OCI-M1 (cell line): ENCODE data around the gene FLNB.
A peak's percentile ranks its signal among the peaks of the same experiment; 100 is the strongest.

Source experiments
- DNase-seq: peaks from one replicate; lab custom pipeline; 2025; lab: John Stamatoyannopoulos, UW

Gene FLNB

DNA sequence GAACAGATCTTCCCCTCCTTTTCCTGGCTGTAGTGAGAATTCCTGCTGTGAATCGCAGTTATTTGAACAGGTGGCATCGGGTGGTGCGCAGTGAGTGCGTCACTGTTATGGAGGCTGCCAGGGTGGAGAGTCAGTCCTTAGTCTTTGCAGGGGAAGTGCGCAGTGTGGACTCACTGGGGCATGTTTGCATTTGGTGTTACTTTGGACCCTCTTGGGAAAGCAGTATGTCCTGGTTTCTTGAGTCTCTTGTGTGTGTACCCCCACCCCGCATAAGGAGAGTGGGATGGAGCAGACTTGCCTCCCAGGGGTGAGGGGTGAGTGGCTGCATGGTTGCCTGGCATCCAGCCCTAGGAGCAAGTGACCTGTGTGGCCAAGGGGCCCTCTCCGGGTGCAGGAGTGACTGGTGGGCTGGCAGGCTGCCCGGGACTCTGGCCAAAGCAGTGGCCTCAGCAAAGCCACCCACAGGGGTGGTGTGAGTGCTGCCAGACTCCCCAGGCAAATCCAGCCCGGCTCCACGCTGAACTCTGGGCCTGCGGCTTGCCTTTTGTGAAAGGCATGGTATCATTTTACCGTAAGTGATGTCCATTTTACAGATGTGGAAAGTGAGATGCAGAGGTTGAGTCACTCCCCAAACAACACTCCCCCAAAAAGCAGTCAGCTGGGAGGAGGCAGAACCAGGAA lies 156.1 kb downstream of the FLNB start:
- DNase-seq: no peak

DNA sequence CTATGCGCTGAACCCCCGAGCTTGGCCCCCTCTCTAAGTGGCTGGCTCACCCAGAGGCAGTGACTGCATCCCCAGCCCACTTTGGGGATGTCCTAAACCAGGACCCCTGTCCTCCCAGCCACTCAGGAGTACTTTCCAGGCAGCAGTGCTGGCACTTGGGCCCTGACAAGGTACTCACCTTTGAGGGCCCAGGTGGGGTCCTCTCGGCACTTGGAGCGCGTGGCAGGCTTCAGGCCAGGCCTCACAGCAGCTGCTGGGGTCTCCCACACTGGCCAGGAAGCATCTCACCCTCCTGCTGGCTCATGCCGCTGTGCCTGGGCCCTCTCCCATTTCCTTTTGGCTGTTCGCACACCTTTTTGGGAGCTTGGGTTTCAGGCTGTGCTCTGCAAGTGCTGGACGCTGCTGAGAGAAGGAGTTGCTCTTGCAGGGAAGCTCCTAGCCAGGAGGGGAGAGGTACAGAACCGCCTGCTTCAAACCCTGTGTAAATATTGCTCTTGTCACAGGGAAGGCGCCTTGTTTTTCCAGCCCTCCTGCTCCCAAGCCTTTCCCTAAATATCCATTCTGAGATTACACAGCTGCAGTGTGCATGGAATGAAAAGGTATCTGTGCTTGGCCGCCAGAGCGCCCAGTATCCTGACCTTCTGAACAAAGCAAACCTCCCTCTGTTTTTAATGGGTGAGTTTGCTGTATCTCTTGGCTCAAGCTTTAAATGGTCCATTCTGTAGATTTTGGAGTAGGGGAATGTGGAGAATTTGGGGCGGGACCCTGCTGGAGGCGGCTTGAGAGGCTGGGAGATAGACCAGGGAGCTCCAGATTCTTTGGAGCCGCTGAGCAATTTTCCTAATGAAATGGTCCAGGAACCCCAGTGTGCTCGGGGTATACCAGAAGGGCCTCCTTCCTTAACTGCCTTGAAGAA lies 156.9 kb downstream of the FLNB start:
- DNase-seq: no peak

- peak; percentile 87 for DNase-seq
Measured at GRCh38 chr3:58167431-58168351, 159.5 kb downstream of the FLNB start.

- no peak for DNase-seq
Measured at GRCh38 chr3:58168498-58168897, 160.3 kb downstream of the FLNB start.

GRCh38 chr3:58169371-58169770 lies 161.1 kb downstream of the FLNB start:
- DNase-seq: no peak

GRCh38 chr3:58170376-58170775 lies 162.2 kb downstream of the FLNB start:
- DNase-seq: no peak

- DNase-seq: no peak
Measured at GRCh38 chr3:58171126-58171525, 162.9 kb downstream of the FLNB start.

- DNase-seq: peak; percentile 33
Measured at GRCh38 chr3:58173029-58173668, 164.9 kb downstream of the FLNB start.

- DNase-seq: peak; percentile 36
Measured at GRCh38 chr3:58173669-58174398, 165.6 kb downstream of the FLNB start.

DNA sequence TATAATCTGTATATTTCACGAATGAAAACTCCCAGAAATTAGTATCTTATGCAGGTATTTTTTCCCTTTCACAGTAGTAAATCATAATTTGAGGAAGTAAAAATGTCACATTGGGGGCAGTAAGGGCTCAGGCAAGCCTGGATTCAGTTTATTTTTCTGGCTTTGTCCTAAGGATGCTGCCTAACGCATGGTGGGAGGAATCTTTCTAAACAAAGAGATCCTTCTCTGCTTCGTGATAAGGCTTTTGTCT lies 166.9 kb downstream of the FLNB start:
- peak; percentile 64 for DNase-seq

GRCh38 chr3:58175437-58176184 lies 167.4 kb downstream of the FLNB start:
- peak; percentile 64 for DNase-seq

DNA sequence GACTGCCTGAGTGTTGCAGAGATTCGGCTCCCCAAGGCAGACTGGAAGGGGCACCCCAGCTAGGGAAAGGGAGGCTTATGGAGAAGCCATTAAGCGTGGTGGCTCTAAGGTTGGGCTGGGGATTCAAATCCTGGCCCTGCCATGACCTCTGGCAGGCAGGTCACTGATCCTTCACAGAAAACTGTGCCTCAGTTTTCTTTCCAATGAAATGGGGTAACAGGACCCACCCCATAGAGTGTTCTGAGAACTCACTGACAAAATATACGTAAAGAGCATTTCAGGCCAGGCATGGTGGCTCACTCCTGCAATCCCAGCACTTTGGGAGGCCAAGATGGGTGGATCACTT lies 167.9 kb downstream of the FLNB start:
- no peak for DNase-seq

DNA sequence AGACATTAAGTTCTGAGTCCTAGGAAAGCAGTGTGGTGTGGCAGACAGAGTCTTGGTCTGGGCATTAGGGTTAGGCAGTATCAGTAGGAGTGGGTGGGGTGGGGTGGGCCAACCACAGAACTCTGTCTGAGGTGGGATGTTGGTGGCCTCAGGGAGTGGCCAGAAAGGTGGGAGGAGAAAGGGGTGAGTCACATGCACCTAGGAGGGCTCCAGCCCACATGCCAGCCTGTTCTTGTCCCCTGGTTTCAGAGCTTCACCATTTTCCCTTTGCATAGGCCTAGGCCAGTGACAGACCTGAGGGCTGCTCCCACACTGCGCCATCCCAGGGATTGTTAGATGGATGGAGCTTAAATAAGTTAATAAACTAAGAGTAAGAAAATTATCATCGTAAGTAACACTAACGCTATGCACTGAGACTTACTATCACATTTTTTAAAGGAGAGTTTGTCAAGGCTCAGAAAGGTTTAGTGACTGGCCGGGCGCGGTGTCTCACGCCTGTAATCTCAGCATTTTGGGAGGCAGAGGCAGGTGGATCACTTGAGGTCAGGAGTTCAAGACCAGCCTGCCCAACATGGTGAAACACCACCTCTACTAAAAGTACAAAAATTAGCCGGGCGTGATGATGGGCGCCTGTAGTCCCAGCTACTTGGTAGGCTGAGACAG lies 168.7 kb downstream of the FLNB start:
- DNase-seq: no peak

- peak; percentile 85 for DNase-seq
Measured at GRCh38 chr3:58177747-58178527, 169.7 kb downstream of the FLNB start.

GRCh38 chr3:58178528-58179234 lies 170.5 kb downstream of the FLNB start:
- DNase-seq: no peak

DNA sequence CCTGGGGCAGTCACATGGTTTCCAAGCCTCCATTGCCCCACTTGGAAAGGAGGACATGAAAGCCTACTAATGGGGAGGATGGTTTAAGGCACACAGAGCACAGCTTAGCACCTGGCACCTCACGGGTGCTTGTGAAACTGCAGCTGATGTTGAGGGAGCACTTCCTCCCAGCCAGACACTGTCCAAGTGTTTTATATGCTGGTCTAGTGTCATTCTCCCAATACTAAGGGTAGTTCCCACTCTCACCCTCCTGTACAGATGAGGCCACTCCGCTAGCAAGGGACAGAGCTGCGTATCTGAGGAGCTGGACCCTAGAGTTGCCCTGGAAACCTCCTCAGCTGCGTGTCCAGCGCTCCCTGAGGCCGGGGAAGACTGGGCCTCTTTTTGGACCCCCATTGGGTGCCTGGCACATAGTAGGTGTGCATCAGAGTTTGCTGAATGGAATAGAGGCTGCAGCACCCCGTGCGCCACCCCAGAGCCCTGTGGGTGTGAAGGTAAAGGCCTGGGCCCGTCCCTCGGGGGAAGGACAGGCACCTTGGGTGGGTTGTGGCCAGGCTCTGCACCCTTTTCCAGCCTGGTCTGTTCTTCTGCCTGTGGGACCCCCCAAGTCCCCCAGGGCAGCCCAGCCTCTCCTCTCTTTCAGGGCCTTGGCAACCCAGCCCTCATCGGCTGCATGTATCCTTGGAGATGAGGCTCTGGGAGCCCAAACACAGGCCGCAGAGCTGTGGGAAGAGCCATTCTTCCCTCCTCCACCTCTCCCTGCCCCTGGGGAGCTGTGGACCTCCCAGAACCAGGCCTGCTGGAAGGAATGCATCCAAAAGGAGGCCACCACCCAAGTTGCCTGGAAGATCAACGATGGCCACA lies 171.2 kb downstream of the FLNB start:
- no peak for DNase-seq

DNA sequence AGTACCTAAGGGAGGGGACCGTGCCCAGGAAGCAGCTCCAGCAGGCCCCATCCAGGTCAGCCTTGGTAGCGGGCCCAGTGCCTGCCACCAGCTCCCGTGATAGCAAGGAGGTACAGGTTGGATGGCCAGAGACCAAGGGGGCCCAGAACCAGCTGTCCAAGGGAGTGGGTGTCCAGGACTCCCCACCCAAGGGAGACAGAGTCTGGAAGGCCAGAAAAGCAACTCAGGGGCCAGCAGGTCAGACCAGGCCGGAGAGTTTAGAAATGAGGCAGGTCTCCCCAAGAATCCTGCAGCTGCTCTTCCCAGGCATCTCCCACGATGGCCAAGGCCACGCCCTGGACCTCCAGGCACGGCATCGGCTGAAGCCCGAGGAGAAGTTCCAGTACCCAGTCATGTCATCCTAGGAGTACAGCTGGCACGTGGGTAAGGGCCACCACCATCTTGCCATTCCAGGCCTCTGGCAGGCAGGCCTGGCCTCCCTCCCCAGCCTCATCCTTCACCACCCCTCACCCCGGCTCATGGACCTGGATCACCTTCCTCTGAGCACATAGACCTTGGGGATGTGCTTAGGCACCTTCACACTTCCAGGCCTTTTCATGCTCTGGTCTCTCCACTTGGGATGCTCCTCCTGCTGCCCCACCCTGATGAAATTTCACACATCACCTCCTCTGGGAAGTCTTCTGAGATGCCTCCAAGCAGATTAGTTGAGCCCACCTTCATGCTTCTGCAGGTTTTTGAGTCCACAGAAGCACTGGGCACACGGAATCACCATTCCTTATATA lies 172.1 kb downstream of the FLNB start:
- no peak for DNase-seq
